KMS-11 (cell line): ENCODE results near the gene MBTD1.
A peak's percentile ranks its signal among the peaks of the same experiment; 100 is the strongest.

Experiments used
- H2AFZ ChIP-seq: fragments of 200-600 bp; sonication (generic); 2 replicates; pipeline ENCODE4 v1.6.1; 2016; ENCODE audit warnings: antibody characterized with exemption, mixed run types, low read depth
- H3K27ac ChIP-seq: fragments of 200-600 bp; sonication (generic); 2 replicates; pipeline ENCODE4 v1.6.1; 2016; ENCODE audit warnings: mild to moderate bottlenecking, mixed run types
- H3K27me3 ChIP-seq: fragments of 200-600 bp; sonication (generic); 2 replicates; pipeline ENCODE4 v1.6.1; 2017; ENCODE audit warnings: mild to moderate bottlenecking, low read depth, mixed run types, moderate library complexity; ENCODE audit not compliant: insufficient read depth
- H3K36me3 ChIP-seq: fragments of 200-600 bp; sonication (generic); 2 replicates; pipeline ENCODE4 v1.6.1; 2017; ENCODE audit warnings: mild to moderate bottlenecking, mixed run types; ENCODE audit not compliant: insufficient read depth
- H3K4me1 ChIP-seq: fragments of 200-600 bp; sonication (generic); 2 replicates; pipeline ENCODE4 v1.6.1; 2016; ENCODE audit warnings: mild to moderate bottlenecking, low read depth, mixed run types; ENCODE audit not compliant: poor library complexity, severe bottlenecking
- H3K4me2 ChIP-seq: fragments of 200-600 bp; sonication (generic); 2 replicates; pipeline ENCODE4 v1.7.0; 2016; ENCODE audit warnings: mild to moderate bottlenecking, mixed run types
- H3K4me3 ChIP-seq: fragments of 200-600 bp; sonication (generic); IDR thresholded peaks from 2 replicates; pipeline ENCODE4 v1.6.1; 2017; ENCODE audit warnings: low read depth, low read length, mixed read lengths; ENCODE audit not compliant: insufficient read depth
- H3K79me2 ChIP-seq: fragments of 200-600 bp; sonication (generic); 2 replicates; pipeline ENCODE4 v1.6.1; 2016; ENCODE audit warnings: low read depth, mixed run types; ENCODE audit not compliant: insufficient read depth
- H3K9ac ChIP-seq: fragments of 200-600 bp; sonication (generic); 2 replicates; pipeline ENCODE4 v1.6.1; 2016; ENCODE audit warnings: mild to moderate bottlenecking, mixed run types
- H4K20me1 ChIP-seq: fragments of 200-600 bp; sonication (generic); 2 replicates; pipeline ENCODE4 v1.6.1; 2016; ENCODE audit warnings: mild to moderate bottlenecking, mixed run types; ENCODE audit not compliant: insufficient read depth
- TF ChIP-seq, protein P1 (sequence below): fragments of 200-600 bp; sonication (generic); conservative IDR thresholded peaks from 2 replicates; pipeline ENCODE4 v1.6.1; 2017; ENCODE audit warnings: low read depth, mild to moderate bottlenecking, antibody characterized with exemption, low read length, moderate library complexity, mixed read lengths

MBTD1 gene

GRCh38 chr17:51257150-51258081, 2.4 kb downstream of the MBTD1 start:
- peaks cover 72% of the 10 kb centered on the region for H3K79me2 ChIP-seq
- H3K9ac ChIP-seq, result no peak overlapping the region
- no peak overlapping the region for H3K27ac ChIP-seq
- H3K4me1 ChIP-seq, result peaks cover 41% of the 10 kb centered on the region
- no peaks in the 10 kb centered on the region for H3K36me3 ChIP-seq
- peaks cover 6% of the 10 kb centered on the region for H4K20me1 ChIP-seq
- H3K27me3 ChIP-seq, result no peaks in the 10 kb centered on the region
- H3K4me2 ChIP-seq, result peak overlapping the region; percentile 75
- TF ChIP-seq, protein P1, sequence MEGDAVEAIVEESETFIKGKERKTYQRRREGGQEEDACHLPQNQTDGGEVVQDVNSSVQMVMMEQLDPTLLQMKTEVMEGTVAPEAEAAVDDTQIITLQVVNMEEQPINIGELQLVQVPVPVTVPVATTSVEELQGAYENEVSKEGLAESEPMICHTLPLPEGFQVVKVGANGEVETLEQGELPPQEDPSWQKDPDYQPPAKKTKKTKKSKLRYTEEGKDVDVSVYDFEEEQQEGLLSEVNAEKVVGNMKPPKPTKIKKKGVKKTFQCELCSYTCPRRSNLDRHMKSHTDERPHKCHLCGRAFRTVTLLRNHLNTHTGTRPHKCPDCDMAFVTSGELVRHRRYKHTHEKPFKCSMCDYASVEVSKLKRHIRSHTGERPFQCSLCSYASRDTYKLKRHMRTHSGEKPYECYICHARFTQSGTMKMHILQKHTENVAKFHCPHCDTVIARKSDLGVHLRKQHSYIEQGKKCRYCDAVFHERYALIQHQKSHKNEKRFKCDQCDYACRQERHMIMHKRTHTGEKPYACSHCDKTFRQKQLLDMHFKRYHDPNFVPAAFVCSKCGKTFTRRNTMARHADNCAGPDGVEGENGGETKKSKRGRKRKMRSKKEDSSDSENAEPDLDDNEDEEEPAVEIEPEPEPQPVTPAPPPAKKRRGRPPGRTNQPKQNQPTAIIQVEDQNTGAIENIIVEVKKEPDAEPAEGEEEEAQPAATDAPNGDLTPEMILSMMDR, result no peak
- H3K4me3 ChIP-seq, result no peak overlapping the region
- H2AFZ ChIP-seq, result no peak overlapping the region

DNA sequence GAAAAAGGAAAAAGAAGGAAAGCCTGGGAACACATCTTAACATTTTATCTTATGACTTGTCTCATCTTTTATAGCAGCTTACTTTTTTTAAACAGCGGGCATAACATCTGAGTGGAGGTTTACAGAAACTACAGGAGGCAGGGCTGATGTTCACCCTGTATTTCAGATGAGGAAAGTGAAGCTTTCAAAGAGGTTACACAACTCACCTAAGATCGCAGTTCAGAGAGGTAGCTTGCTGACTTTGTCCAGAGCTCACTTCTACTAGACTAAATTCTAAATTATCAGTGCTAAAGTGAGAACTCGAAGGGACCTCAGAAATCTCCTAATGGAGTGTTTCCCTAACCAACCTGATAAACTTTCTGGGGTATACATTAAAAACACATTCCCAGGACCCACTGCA, 3.7 kb downstream of the MBTD1 start:
- H3K36me3 ChIP-seq, result no peaks in the 10 kb centered on the region

GRCh38 chr17:51255673-51256072, 4.2 kb downstream of the MBTD1 start:
- H3K27me3 ChIP-seq, result no peaks in the 10 kb centered on the region
- H3K9ac ChIP-seq, result no peak overlapping the region
- H3K4me3 ChIP-seq, result no peak overlapping the region
- peaks cover 68% of the 10 kb centered on the region for H3K79me2 ChIP-seq
- no peaks in the 10 kb centered on the region for H3K36me3 ChIP-seq
- H3K27ac ChIP-seq, result no peak overlapping the region
- no peak overlapping the region for H3K4me2 ChIP-seq
- H3K4me1 ChIP-seq, result peaks cover 30% of the 10 kb centered on the region
- H4K20me1 ChIP-seq, result no peaks in the 10 kb centered on the region; the same call in 1 of the 2 replicates
- TF ChIP-seq, protein P1, result no peak
- no peak overlapping the region for H2AFZ ChIP-seq

More for the DNA sequence above, 3.7 kb downstream of the MBTD1 start:
- no peak overlapping the region for H2AFZ ChIP-seq
- TF ChIP-seq, protein P1, result no peak
- H3K27ac ChIP-seq, result no peak overlapping the region
- H3K4me1 ChIP-seq, result peaks cover 30% of the 10 kb centered on the region
- no peaks in the 10 kb centered on the region for H3K27me3 ChIP-seq
- H4K20me1 ChIP-seq, result no peaks in the 10 kb centered on the region; the same call in 1 of the 2 replicates
- no peak overlapping the region; the same call in 1 of the 2 replicates for H3K4me2 ChIP-seq
- no peak overlapping the region for H3K9ac ChIP-seq
- no peak overlapping the region for H3K4me3 ChIP-seq
- H3K79me2 ChIP-seq, result peaks cover 66% of the 10 kb centered on the region

GRCh38 chr17:51251010-51251409, 8.8 kb downstream of the MBTD1 start:
- Histone ChIP-seq H3K27me3 (no peaks in the 10 kb centered on the region), H3K27ac (no peak overlapping the region), H4K20me1 (no peaks in the 10 kb centered on the region), H3K79me2 (peaks cover 30% of the 10 kb centered on the region), H3K4me1 (peaks cover 3% of the 10 kb centered on the region), H3K36me3 (no peaks in the 10 kb centered on the region), H3K4me3 (no peak overlapping the region), H2AFZ (no peak overlapping the region), H3K9ac (no peak overlapping the region), H3K4me2 (no peak overlapping the region)
- TF ChIP-seq, protein P1, result no peak
